HepG2 (cell line): ENCODE results near the gene STAT1. TPM values are rescaled to one million over a fixed set of nuclear protein-coding genes. Genes with fewer than 3 reads are reported as not detected.
A peak's percentile ranks its signal among the peaks of the same experiment; 100 is the strongest.

ENCODE experiments used
- ATF6 ChIP-seq: sonication (generic); formaldehyde crosslinking; conservative IDR thresholded peaks from 2 replicates; pipeline ENCODE4 v1.4.0; 2020; ENCODE audit warnings: missing genetic modification reagents
- CENPX ChIP-seq: sonication (generic); formaldehyde crosslinking; IDR thresholded peaks from 2 replicates; pipeline ENCODE4 v1.9.0; 2021; ENCODE audit warnings: mild to moderate bottlenecking, missing genetic modification reagents, moderate library complexity
- GTF2F1 ChIP-seq: fragments of 150-350 bp; IDR thresholded peaks from 2 replicates; pipeline ENCODE4 v1.6.1; 2014; ENCODE audit warnings: low read length
- KLF13 ChIP-seq: sonication (generic); formaldehyde crosslinking; IDR thresholded peaks from 2 replicates; pipeline ENCODE4 v1.4.0; 2020; ENCODE audit warnings: mild to moderate bottlenecking, missing genetic modification reagents
- MAF1 ChIP-seq: sonication (generic); formaldehyde crosslinking; IDR thresholded peaks from 2 replicates; pipeline ENCODE4 v1.5.0; 2020; ENCODE audit warnings: missing genetic modification reagents, borderline replicate concordance
- PAF1 ChIP-seq: IDR thresholded peaks from 2 replicates; pipeline ENCODE4 v1.6.1; 2016; ENCODE audit warnings: missing genetic modification reagents, missing compliant biosample characterization
- RARG ChIP-seq: sonication (generic); formaldehyde crosslinking; IDR thresholded peaks from 2 replicates; pipeline ENCODE4 v1.4.0; 2020; ENCODE audit warnings: low read depth, mild to moderate bottlenecking, missing genetic modification reagents
- SRSF1 ChIP-seq: fragments of 200-400 bp; formaldehyde crosslinking; optimal IDR thresholded peaks from 2 replicates; pipeline ENCODE3; 2017; ENCODE audit warnings: mild to moderate bottlenecking, low read depth, low read length, moderate library complexity
- SRSF9 ChIP-seq: fragments of 200-400 bp; formaldehyde crosslinking; IDR thresholded peaks from 2 replicates; pipeline ENCODE4 v1.6.1; 2018; ENCODE audit warnings: borderline replicate concordance, mild to moderate bottlenecking, low read depth, low read length; ENCODE audit not compliant: insufficient read depth, poor library complexity, severe bottlenecking
- TAF1 ChIP-seq: sonication (generic); formaldehyde crosslinking; IDR thresholded peaks from 2 replicates; pipeline ENCODE4 v1.4.0; 2020; ENCODE audit warnings: missing genetic modification reagents
- TGIF2 ChIP-seq: IDR thresholded peaks from 2 replicates; pipeline ENCODE4 v1.6.1; 2016; ENCODE audit warnings: control low read depth, missing compliant biosample characterization
- TOE1 ChIP-seq: sonication (generic); formaldehyde crosslinking; IDR thresholded peaks from 2 replicates; pipeline ENCODE4 v1.4.0; 2020; ENCODE audit warnings: mild to moderate bottlenecking, missing genetic modification reagents
- ZBTB26 ChIP-seq: IDR thresholded peaks from 2 replicates; pipeline ENCODE4 v1.6.1; 2016; ENCODE audit warnings: missing compliant biosample characterization, missing genetic modification reagents, borderline replicate concordance
- ZEB1 ChIP-seq: IDR thresholded peaks from 2 replicates; pipeline ENCODE4 v1.6.1; 2012; ENCODE audit warnings: mild to moderate bottlenecking, low read depth, inconsistent platforms; ENCODE audit not compliant: insufficient replicate concordance
- ZFP62 ChIP-seq: sonication (generic); formaldehyde crosslinking; IDR thresholded peaks from 2 replicates; pipeline ENCODE4 v1.4.0; 2020; ENCODE audit warnings: missing genetic modification reagents
- ZKSCAN1 ChIP-seq: fragments of 150-350 bp; IDR thresholded peaks from 2 replicates; pipeline ENCODE4 v1.6.1; 2014; ENCODE audit warnings: low read length
- ZNF101 ChIP-seq: sonication (generic); formaldehyde crosslinking; IDR thresholded peaks from 2 replicates; pipeline ENCODE4 v1.4.0; 2020; ENCODE audit warnings: mild to moderate bottlenecking, low read depth, missing genetic modification reagents, borderline replicate concordance
- ZNF234 ChIP-seq: sonication (generic); formaldehyde crosslinking; conservative IDR thresholded peaks from 2 replicates; pipeline ENCODE4 v1.5.1; 2020; ENCODE audit warnings: mild to moderate bottlenecking, missing genetic modification reagents
- ZNF280D ChIP-seq: sonication (generic); formaldehyde crosslinking; IDR thresholded peaks from 2 replicates; pipeline ENCODE4 v1.5.1; 2020; ENCODE audit warnings: mild to moderate bottlenecking, missing genetic modification reagents
- ZNF430 ChIP-seq: sonication (generic); formaldehyde crosslinking; IDR thresholded peaks from 2 replicates; pipeline ENCODE4 v1.9.0; 2021; ENCODE audit warnings: mild to moderate bottlenecking, missing genetic modification reagents
- ZNF7 ChIP-seq: IDR thresholded peaks from 2 replicates; pipeline ENCODE4 v1.6.1; 2016; ENCODE audit warnings: missing biosample characterization, missing genetic modification reagents
- ZNF703 ChIP-seq: sonication (generic); formaldehyde crosslinking; IDR thresholded peaks from 2 replicates; pipeline ENCODE4 v1.5.1; 2020; ENCODE audit warnings: missing genetic modification reagents, mild to moderate bottlenecking, moderate library complexity, borderline replicate concordance
- ZNF747 ChIP-seq: sonication (generic); formaldehyde crosslinking; IDR thresholded peaks from 2 replicates; pipeline ENCODE4 v1.8.1; 2023; ENCODE audit warnings: missing genetic modification reagents, mild to moderate bottlenecking, borderline replicate concordance
- ZNF773 ChIP-seq: sonication (generic); formaldehyde crosslinking; IDR thresholded peaks from 2 replicates; pipeline ENCODE4 v1.4.0; 2020; ENCODE audit warnings: missing genetic modification reagents, borderline replicate concordance
- ZSCAN9 ChIP-seq: IDR thresholded peaks from 2 replicates; pipeline ENCODE4 v1.6.1; 2016; ENCODE audit warnings: borderline replicate concordance
- polyA plus RNA-seq, 8 experiments: library from polyadenylated mRNA; depleted of rRNA in 3 of 8; stranded (reverse) in 7 of 8; unstranded in 1 of 8; fragments of >200 nt; fragmentation: Illumina TruSeq in 4 of 8; extraction: Trizol in 4 of 8; gene quantifications; 2 replicates each; pipeline versions ENCODE4 v1.2.1 to v1.2.3, GENCODE V29; 2011 to 2016; ENCODE audit warnings: low read depth in 4 of 8, missing spikeins in 1 of 8, mixed read lengths in 1 of 8; ENCODE audit not compliant: insufficient read depth in 1 of 8
- total RNA-seq, 5 experiments: library from RNA; depleted of rRNA; stranded (reverse); fragments of >200 nt; fragmentation: Illumina TruSeq; extraction: Trizol; gene quantifications; 2 replicates each; pipeline ENCODE4 v1.2.3, GENCODE V29; 2016; ENCODE audit warnings: low read depth in 1 of 5

The STAT1 gene
- total and polyA plus RNA-seq, 2 of the 13 experiments (the other 11 are each of a cell fraction or from before 2014, with no cell fraction given): 21.8 to 59.6 TPM

- TF ChIP-seq SRSF9 (no peak), PAF1 (0 out of 2 replicates have a peak, but pooled peaks have one; percentile 15), ZNF7 (CRISPR knock-in tag) (no peak), TGIF2 (CRISPR knock-in tag) (peak; percentile 46; the same call in 1 of the 2 replicates), ATF6 (CRISPR knock-in tag) (no peak), GTF2F1 (no peak), TAF1 (peak; percentile 56; the same call in 1 of the 2 replicates), CENPX (CRISPR knock-in tag) (no peak), ZNF703 (CRISPR knock-in tag) (peak; percentile 11; the same call in 1 of the 2 replicates), SRSF1 (no peak), ZBTB26 (CRISPR knock-in tag) (no peak), ZSCAN9 (CRISPR knock-in tag) (no peak), ZNF773 (CRISPR knock-in tag) (no peak), RARG (CRISPR knock-in tag) (no peak), ZNF280D (CRISPR knock-in tag) (0 out of 2 replicates have a peak, but pooled peaks have one; percentile 6), MAF1 (CRISPR knock-in tag) (no peak), ZNF430 (CRISPR knock-in tag) (peak; percentile 60; the same call in 1 of the 2 replicates), ZKSCAN1 (0 out of 2 replicates have a peak, but pooled peaks have one; percentile 23), ZFP62 (CRISPR knock-in tag) (no peak), ZNF101 (CRISPR knock-in tag) (0 out of 2 replicates have a peak, but pooled peaks have one; percentile 22), TOE1 (CRISPR knock-in tag) (no peak), KLF13 (CRISPR knock-in tag) (peak; percentile 9; the same call in 1 of the 2 replicates), ZNF234 (0 out of 2 replicates have a peak, but pooled peaks have one; percentile 6), ZEB1 (peak; percentile 24), ZNF747 (CRISPR knock-in tag) (peak; percentile 15; the same call in 1 of the 2 replicates)
These were observed 6.9 kb upstream of the STAT1 start (continued) for GRCh38 chr2:191020742-191021381.
